HEK293 (cell line): ENCODE data around the gene CRIM1.

Source experiments
- CTCF ChIA-PET: fragments of 350-600 bp; formaldehyde crosslinking; extraction: SDS; loops from one replicate; lab custom pipeline; 2021; ENCODE audit warnings: antibody characterized with exemption; lab: Yijun Ruan, JAX
- POLR2A ChIA-PET: fragments of 300-600 bp; formaldehyde crosslinking; extraction: SDS; loops from one replicate; lab custom pipeline; 2020; ENCODE audit warnings: antibody characterized with exemption, inconsistent platforms; lab: Yijun Ruan, JAX
- H3K27ac ChIP-seq: fragments of 200-500 bp; sonication (Bioruptor generic); 2 replicates; pipeline ENCODE4 v1.5.1; 2014; ENCODE audit warnings: low read depth, low read length, control low read depth, inconsistent platforms; ENCODE audit errors: extremely low read depth
- H3K36me3 ChIP-seq, 2 experiments: fragments of 200-500 bp in 1 of 2; sonication (Bioruptor generic) in 1 of 2; 1 replicate in 1 of 2; 2 replicates in 1 of 2; pipeline ENCODE4 v1.5.1; 2014 to 2017; ENCODE audit warnings: inconsistent platforms in 2 of 2, low read length in 2 of 2; ENCODE audit not compliant: control insufficient read depth in 2 of 2, insufficient read depth in 1 of 2
- H3K4me1 ChIP-seq: fragments of 200-500 bp; sonication (Bioruptor generic); 2 replicates; pipeline ENCODE4 v1.5.1; 2014; ENCODE audit warnings: mild to moderate bottlenecking, low read length, inconsistent platforms; ENCODE audit not compliant: control insufficient read depth, insufficient read depth
- H3K4me3 ChIP-seq: 2 replicates; pipeline ENCODE4 v1.5.1; 2011; ENCODE audit warnings: low read depth, mild to moderate bottlenecking, control low read depth, low read length, moderate library complexity
- H3K9me3 ChIP-seq: fragments of 200-500 bp; sonication (Bioruptor generic); 2 replicates; pipeline ENCODE4 v1.5.1; 2014; ENCODE audit warnings: low read depth, low read length, inconsistent platforms; ENCODE audit not compliant: control insufficient read depth, insufficient read depth
- CTCF ChIP-seq: fragments of 450-650 bp; formaldehyde crosslinking; IDR thresholded peaks from 2 replicates; pipeline ENCODE4 v1.5.1; 2016; ENCODE audit warnings: missing biosample characterization, missing genetic modification characterization
- HOXC10 ChIP-seq: sonication (generic); formaldehyde crosslinking; IDR thresholded peaks from 2 replicates; pipeline ENCODE4 v1.8.1; 2023; ENCODE audit warnings: mild to moderate bottlenecking, missing genetic modification reagents
- KLF1 ChIP-seq: fragments of 450-650 bp; formaldehyde crosslinking; IDR thresholded peaks from 2 replicates; pipeline ENCODE4 v1.5.1; 2016; ENCODE audit warnings: missing biosample characterization, missing genetic modification characterization
- KLF16 ChIP-seq: fragments of 450-650 bp; formaldehyde crosslinking; IDR thresholded peaks from 2 replicates; pipeline ENCODE4 v1.5.1; 2017; ENCODE audit warnings: missing biosample characterization, missing genetic modification characterization
- PBX3 ChIP-seq: sonication (generic); formaldehyde crosslinking; IDR thresholded peaks from 2 replicates; pipeline ENCODE4 v1.8.1; 2022; ENCODE audit warnings: mild to moderate bottlenecking, moderate library complexity, missing genetic modification reagents
- PRDM2 ChIP-seq: fragments of 450-650 bp; formaldehyde crosslinking; IDR thresholded peaks from 2 replicates; pipeline ENCODE4 v1.5.1; 2016; ENCODE audit warnings: missing biosample characterization, missing genetic modification characterization, borderline replicate concordance
- REST ChIP-seq: fragments of 450-650 bp; formaldehyde crosslinking; IDR thresholded peaks from 2 replicates; pipeline ENCODE4 v1.5.1; 2016; ENCODE audit warnings: missing biosample characterization, missing genetic modification characterization
- SALL2 ChIP-seq: fragments of 450-650 bp; formaldehyde crosslinking; IDR thresholded peaks from 2 replicates; pipeline ENCODE4 v1.5.0; 2017; ENCODE audit warnings: missing biosample characterization, mild to moderate bottlenecking, missing genetic modification characterization, borderline replicate concordance
- SP7 ChIP-seq: fragments of 450-650 bp; formaldehyde crosslinking; IDR thresholded peaks from 2 replicates; pipeline ENCODE4 v1.5.1; 2016; ENCODE audit warnings: missing biosample characterization, missing genetic modification characterization
- ZBTB11 ChIP-seq: fragments of 450-650 bp; formaldehyde crosslinking; conservative IDR thresholded peaks from 2 replicates; pipeline ENCODE4 v1.5.1; 2016; ENCODE audit warnings: low read depth, missing biosample characterization, missing genetic modification characterization
- ZNF214 ChIP-seq: fragments of 450-650 bp; formaldehyde crosslinking; IDR thresholded peaks from 2 replicates; pipeline ENCODE4 v1.5.1; 2017; ENCODE audit warnings: missing biosample characterization, mild to moderate bottlenecking, missing genetic modification characterization, borderline replicate concordance
- ZNF266 ChIP-seq: fragments of 450-650 bp; formaldehyde crosslinking; IDR thresholded peaks from 2 replicates; pipeline ENCODE4 v1.5.1; 2016; ENCODE audit warnings: missing biosample characterization, missing genetic modification characterization, low read depth
- ZNF433 ChIP-seq: fragments of 450-650 bp; formaldehyde crosslinking; IDR thresholded peaks from 2 replicates; pipeline ENCODE4 v1.5.1; 2016; ENCODE audit warnings: missing biosample characterization, missing genetic modification characterization, low read depth
- ZNF473 ChIP-seq: fragments of 450-650 bp; formaldehyde crosslinking; IDR thresholded peaks from 2 replicates; pipeline ENCODE4 v1.5.1; 2017; ENCODE audit warnings: missing biosample characterization, missing genetic modification characterization
- ZNF596 ChIP-seq: fragments of 450-650 bp; IDR thresholded peaks from 2 replicates; pipeline ENCODE4 v1.5.0; 2018; ENCODE audit warnings: missing biosample characterization, mild to moderate bottlenecking, missing genetic modification characterization, moderate library complexity
- ZNF704 ChIP-seq: fragments of 450-650 bp; formaldehyde crosslinking; IDR thresholded peaks from 2 replicates; pipeline ENCODE4 v1.5.1; 2016; ENCODE audit warnings: missing biosample characterization, missing genetic modification characterization
- ZSCAN4 ChIP-seq: fragments of 450-650 bp; formaldehyde crosslinking; IDR thresholded peaks from 2 replicates; pipeline ENCODE4 v1.5.1; 2017; ENCODE audit warnings: missing biosample characterization, missing genetic modification characterization

The CRIM1 gene

GRCh38 chr2:36388472-36388871 is 32.9 kb downstream of the CRIM1 start (continued):
- no peak for TF ChIP-seq PRDM2
- no peak for TF ChIP-seq ZNF266 (tag by site-specific recombination)
- no peak for TF ChIP-seq ZNF704 (tag by site-specific recombination)
- no peak for TF ChIP-seq SALL2 (tag by site-specific recombination)
- no peak for TF ChIP-seq CTCF (tag by site-specific recombination)
- TF ChIP-seq ZSCAN4 (tag by site-specific recombination): no peak
- TF ChIP-seq, all 188 proteins: peak for 0

GRCh38 chr2:36389091-36389564 is 33.5 kb downstream of the CRIM1 start:
- H3K9me3 ChIP-seq: no peaks in the 10 kb centered on the region
- ChIA-PET CTCF (interaction anchor here (0.6 to 0.9 kb wide), 2 partner anchors 21 to 34 kb away, joined by 4 read pairs; no protein-coding TSS in a partner anchor), POLR2A (no interaction called here)
- no peaks in the 10 kb centered on the region for H3K36me3 ChIP-seq
- no peak overlapping the region for H3K27ac ChIP-seq
- peaks cover 7% of the 10 kb centered on the region for H3K4me1 ChIP-seq
- no peak overlapping the region for H3K4me3 ChIP-seq
- TF ChIP-seq ZNF596 (tag by site-specific recombination): no peak
- TF ChIP-seq KLF16 (tag by site-specific recombination): no peak
- TF ChIP-seq ZBTB11 (tag by site-specific recombination): no peak
- TF ChIP-seq ZNF214 (tag by site-specific recombination): no peak
- TF ChIP-seq HOXC10 (CRISPR knock-in tag): no peak
- no peak for TF ChIP-seq SALL2 (tag by site-specific recombination)
- no peak for TF ChIP-seq ZNF473 (tag by site-specific recombination)
- TF ChIP-seq PBX3 (CRISPR knock-in tag): no peak
- no peak for TF ChIP-seq SP7
- TF ChIP-seq REST (tag by site-specific recombination): no peak
- no peak for TF ChIP-seq ZNF433 (tag by site-specific recombination)
- no peak for TF ChIP-seq KLF1
